CD4-positive, alpha-beta T cell (primary cell): Measurements from ENCODE around the gene MIEF2. TPM values are rescaled to one million over a fixed set of nuclear protein-coding genes. Genes with fewer than 3 reads are reported as not detected.

Experiments used
- ATAC-seq: fragments of 200-7000 bp; cut with Tn5 transposase; one replicate; pipeline ENCODE4 v1.10.0; 2022; ENCODE audit warnings: mild to moderate bottlenecking; ENCODE audit not compliant: poor library complexity
- CTCF ChIA-PET: fragments of 350-600 bp; sonication (Branson Sonifier 250); formaldehyde crosslinking; loops from one replicate; lab custom pipeline; 2021; ENCODE audit warnings: antibody characterized with exemption, inconsistent platforms; lab: Charles Lee
- POLR2A ChIA-PET: fragments of 350-600 bp; sonication (Branson Sonifier 250); formaldehyde crosslinking; loops from one replicate; lab custom pipeline; 2021; ENCODE audit warnings: antibody characterized with exemption, inconsistent platforms; lab: Charles Lee
- DNase-seq, 14 experiments: peaks; one replicate each; pipeline ENCODE4 v3.0.0-alpha.2; 2013 to 2020; ENCODE audit warnings: mixed read lengths in 2 of 14
- H3K27ac ChIP-seq, 2 donors: one replicate each; pipeline versions ENCODE4 v1.5.1 to v1.7.0; 2013; ENCODE audit warnings: low read length in 2 of 2, low read depth in 1 of 2, mild to moderate bottlenecking in 1 of 2
- H3K27me3 ChIP-seq, 2 experiments: 1 replicate in 1 of 2; 2 replicates in 1 of 2; pipeline versions ENCODE4 v1.6.1 to v1.7.0; 2013; ENCODE audit warnings: low read length in 2 of 2, control low read depth in 1 of 2, mild to moderate bottlenecking in 1 of 2, moderate library complexity in 1 of 2; ENCODE audit not compliant: insufficient read depth in 2 of 2, control insufficient read depth in 1 of 2
- H3K36me3 ChIP-seq: one replicate; pipeline ENCODE4 v1.6.1; 2013; ENCODE audit warnings: low read length, control low read depth; ENCODE audit not compliant: insufficient read depth
- H3K4me1 ChIP-seq: one replicate; pipeline ENCODE4 v1.6.1; 2013; ENCODE audit warnings: low read length, control low read depth; ENCODE audit not compliant: insufficient read depth
- H3K4me3 ChIP-seq: one replicate; pipeline ENCODE4 v1.5.1; 2013; ENCODE audit warnings: mild to moderate bottlenecking, low read length, moderate library complexity
- H3K9me3 ChIP-seq, 2 experiments: 1 replicate in 1 of 2; 2 replicates in 1 of 2; pipeline versions ENCODE4 v1.6.1 to v1.7.0; 2013; ENCODE audit warnings: low read length in 2 of 2, mild to moderate bottlenecking in 2 of 2, control low read depth in 1 of 2, moderate library complexity in 1 of 2; ENCODE audit not compliant: control insufficient read depth in 1 of 2, insufficient read depth in 1 of 2
- H3K27ac Mint-ChIP-seq: one replicate; pipeline ENCODE4 v1.8.0; 2020; ENCODE audit warnings: mixed read lengths
- H3K27me3 Mint-ChIP-seq: one replicate; pipeline ENCODE4 v1.8.0; 2021; ENCODE audit warnings: mixed read lengths
- H3K36me3 Mint-ChIP-seq: one replicate; pipeline ENCODE4 v1.8.0; 2021; ENCODE audit warnings: low read depth, mixed read lengths
- H3K4me1 Mint-ChIP-seq: one replicate; pipeline ENCODE4 v1.8.0; 2021; ENCODE audit warnings: low read depth, mixed read lengths
- H3K4me3 Mint-ChIP-seq: one replicate; pipeline ENCODE4 v1.8.0; 2020; ENCODE audit warnings: mild to moderate bottlenecking, mixed read lengths
- H3K9me3 Mint-ChIP-seq: one replicate; pipeline ENCODE4 v1.8.0; 2020; ENCODE audit warnings: mixed read lengths
- CTCF ChIP-seq: fragments of 200-600 bp; IDR thresholded peaks from one replicate; pipeline ENCODE4 v1.8.0; 2022; ENCODE audit warnings: antibody characterized with exemption, mild to moderate bottlenecking
- intact Hi-C, 2 experiments: fragments of 100-400 bp; cut with DNase I in 1 of 2; cut with micrococcal nuclease in 1 of 2; formaldehyde crosslinking; loops; one replicate each; pipeline versions ENCODE4 v1.15.1 to v1.9.0; 2023 to 2025; cut with DNase I, micrococcal nuclease
- total RNA-seq, 174 experiments: library from RNA in 2 of 174; stranded (reverse) in 2 of 174; gene quantifications; one replicate each; pipeline ENCODE4 v1.2.3 and lab custom pipeline; 2021 to 2026

MIEF2 gene
- total RNA-seq, 2 experiments from 2014 or later: 10.7 to 14.3 TPM

DNA sequence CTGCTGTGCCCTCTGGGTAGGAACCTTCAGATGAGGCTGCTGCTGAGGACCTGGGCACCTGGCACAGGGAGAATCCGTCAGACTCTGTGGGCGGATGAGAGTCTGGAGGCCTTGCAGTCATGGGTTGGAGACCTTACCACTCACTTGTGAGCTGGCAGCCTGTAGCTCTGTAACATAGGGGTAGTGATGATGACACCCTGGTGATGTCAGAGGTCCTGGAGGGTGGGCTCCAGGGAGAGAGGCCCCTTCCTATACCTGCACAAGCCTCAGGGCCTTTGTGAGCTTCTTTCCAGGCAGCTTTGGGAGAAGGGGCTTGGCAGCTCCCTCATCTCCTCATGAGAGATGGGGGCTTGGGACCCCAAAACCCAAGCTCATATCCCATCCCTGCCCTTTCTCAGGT lies 1.6 kb downstream of the MIEF2 start:
- DNase-seq (no peak), ATAC-seq (no peak)
- Mint-ChIP-seq H3K9me3 (no peaks in the 10 kb centered on the region), H3K36me3 (peaks cover 10% of the 10 kb centered on the region), H3K27me3 (no peaks in the 10 kb centered on the region), H3K27ac (peak overlapping the region; percentile 90), H3K4me3 (peak overlapping the region; percentile 93), H3K4me1 (peaks cover 35% of the 10 kb centered on the region)
- no peak for TF ChIP-seq CTCF
- intact Hi-C loops: no loop called here
- ChIA-PET CTCF (no interaction called here), POLR2A (interaction anchor here (2.0 to 3.1 kb wide), 2 partner anchors 52 to 78 kb away, joined by 8 to 14 read pairs; partner anchors contain the start of genes ALKBH5, SMCR8 and TOP3A)
- Histone ChIP-seq H3K4me3 (no peak overlapping the region), H3K27ac (no peak overlapping the region), H3K36me3 (peaks cover 24% of the 10 kb centered on the region), H3K27me3 (no peaks in the 10 kb centered on the region), H3K9me3 (no peaks in the 10 kb centered on the region), H3K4me1 (peaks cover 49% of the 10 kb centered on the region)

- Mint-ChIP-seq H3K36me3 (peaks cover 10% of the 10 kb centered on the region), H3K4me3 (no peak overlapping the region), H3K9me3 (no peaks in the 10 kb centered on the region), H3K4me1 (peaks cover 31% of the 10 kb centered on the region), H3K27ac (no peak overlapping the region), H3K27me3 (no peaks in the 10 kb centered on the region)
- Histone ChIP-seq H3K27me3 (no peaks in the 10 kb centered on the region), H3K36me3 (peaks cover 24% of the 10 kb centered on the region), H3K9me3 (no peaks in the 10 kb centered on the region), H3K4me1 (peaks cover 49% of the 10 kb centered on the region), H3K4me3 (no peak overlapping the region), H3K27ac (no peak overlapping the region)
- DNase-seq (no peak), ATAC-seq (no peak)
- CTCF ChIA-PET: no interaction called here
- intact Hi-C loops: no loop called here
- no peak for TF ChIP-seq CTCF
- POLR2A ChIA-PET: interaction anchor here (2.0 to 3.1 kb wide), 2 partner anchors 52 to 79 kb away, joined by 8 to 14 read pairs; partner anchors contain the start of genes ALKBH5, SMCR8 and TOP3A
Observed at GRCh38 chr17:18262641-18263040, 2.2 kb downstream of the MIEF2 start.

DNA sequence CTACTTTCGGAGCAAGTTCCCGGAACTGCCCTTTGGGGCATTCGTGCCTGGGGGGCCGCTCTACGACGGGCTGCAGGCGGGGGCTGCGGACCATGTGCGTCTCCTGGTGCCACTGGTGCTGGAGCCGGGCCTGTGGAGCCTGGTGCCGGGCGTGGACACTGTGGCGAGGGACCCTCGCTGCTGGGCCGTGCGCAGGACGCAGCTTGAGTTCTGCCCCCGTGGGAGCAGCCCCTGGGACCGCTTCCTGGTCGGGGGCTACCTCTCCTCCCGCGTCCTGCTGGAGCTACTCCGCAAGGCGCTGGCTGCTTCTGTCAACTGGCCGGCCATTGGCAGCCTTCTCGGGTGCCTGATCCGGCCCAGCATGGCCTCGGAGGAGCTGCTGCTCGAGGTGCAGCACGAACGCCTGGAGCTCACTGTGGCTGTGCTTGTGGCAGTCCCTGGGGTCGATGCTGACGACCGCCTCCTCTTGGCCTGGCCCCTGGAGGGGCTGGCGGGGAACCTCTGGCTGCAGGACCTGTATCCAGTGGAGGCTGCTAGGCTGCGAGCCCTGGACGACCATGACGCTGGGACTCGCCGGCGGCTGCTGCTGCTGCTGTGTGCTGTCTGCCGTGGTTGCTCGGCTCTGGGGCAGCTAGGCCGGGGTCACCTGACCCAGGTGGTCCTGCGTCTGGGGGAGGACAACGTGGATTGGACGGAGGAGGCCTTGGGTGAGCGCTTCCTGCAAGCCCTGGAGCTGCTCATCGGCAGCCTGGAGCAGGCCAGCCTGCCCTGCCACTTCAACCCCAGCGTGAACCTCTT lies 3.6 kb downstream of the MIEF2 start:
- Mint-ChIP-seq H3K9me3 (no peaks in the 10 kb centered on the region), H3K4me3 (no peak overlapping the region), H3K27me3 (no peaks in the 10 kb centered on the region), H3K27ac (no peak overlapping the region), H3K4me1 (peaks cover 26% of the 10 kb centered on the region), H3K36me3 (peaks cover 5% of the 10 kb centered on the region)
- Histone ChIP-seq H3K27ac (no peak overlapping the region), H3K27me3 (no peaks in the 10 kb centered on the region), H3K9me3 (no peaks in the 10 kb centered on the region), H3K4me1 (peaks cover 43% of the 10 kb centered on the region), H3K4me3 (no peak overlapping the region), H3K36me3 (peaks cover 24% of the 10 kb centered on the region)
- ChIA-PET POLR2A (interaction anchor here (0.6 kb wide), 1 partner anchor 47 kb away, joined by 3 read pairs; no protein-coding TSS in a partner anchor), CTCF (no interaction called here)
- no peak for TF ChIP-seq CTCF
- intact Hi-C loops: no loop called here
- ATAC-seq: no peak
- DNase-seq: no peak
